Lower leg skin (tissue), 3 donors: ENCODE data around the gene RAD51B.

ENCODE experiments used
- POLR2A ChIP-seq, 2 donors: fragments of 450-650 bp; IDR thresholded peaks; one replicate each; pipeline ENCODE4 v1.6.1; 2016 to 2017; ENCODE audit warnings: antibody characterized with exemption in 2 of 2, mild to moderate bottlenecking in 1 of 2, moderate library complexity in 1 of 2
- TF ChIP-seq, protein P1 (sequence below), 3 donors: fragments of 450-650 bp; IDR thresholded peaks; one replicate each; pipeline ENCODE4 v1.5.1; 2016; ENCODE audit warnings: antibody characterized with exemption in 3 of 3, mild to moderate bottlenecking in 3 of 3, moderate library complexity in 2 of 3

DNA sequence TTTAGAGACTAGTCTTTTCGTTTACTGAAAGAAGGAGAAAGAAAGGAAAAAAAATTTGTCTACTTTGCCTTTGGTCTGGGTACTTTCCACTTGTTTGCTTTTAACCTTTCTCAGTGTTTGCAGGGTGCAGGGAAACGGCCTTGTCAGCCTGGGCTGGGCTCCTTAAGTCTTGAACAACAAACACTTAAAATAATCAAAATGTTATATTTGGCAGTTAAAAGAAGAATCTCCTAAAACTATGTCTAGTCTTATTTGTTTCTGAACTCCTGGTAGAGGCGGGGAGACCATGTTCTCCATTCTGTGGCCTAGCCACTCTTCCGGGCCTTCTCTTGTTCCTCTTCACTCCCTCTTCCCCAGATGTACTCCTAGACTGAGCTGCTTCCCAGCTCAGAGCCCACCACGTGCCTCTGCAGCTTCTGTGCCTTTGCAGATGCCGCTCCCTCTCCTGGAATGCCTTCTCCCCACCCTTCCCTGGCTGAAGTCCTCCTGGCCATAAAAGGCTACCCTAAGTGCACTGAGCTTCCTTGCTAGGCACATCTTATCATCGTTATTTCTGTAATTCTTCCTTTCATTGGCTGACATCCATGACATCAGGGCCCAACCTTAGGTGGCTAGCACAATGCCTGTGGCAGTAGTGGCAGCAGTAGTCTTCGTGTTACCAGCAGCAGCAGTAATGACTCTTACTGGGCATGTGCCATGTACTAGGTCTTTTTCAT lies 540.4 kb downstream of the RAD51B start:
- TF ChIP-seq, protein P1, sequence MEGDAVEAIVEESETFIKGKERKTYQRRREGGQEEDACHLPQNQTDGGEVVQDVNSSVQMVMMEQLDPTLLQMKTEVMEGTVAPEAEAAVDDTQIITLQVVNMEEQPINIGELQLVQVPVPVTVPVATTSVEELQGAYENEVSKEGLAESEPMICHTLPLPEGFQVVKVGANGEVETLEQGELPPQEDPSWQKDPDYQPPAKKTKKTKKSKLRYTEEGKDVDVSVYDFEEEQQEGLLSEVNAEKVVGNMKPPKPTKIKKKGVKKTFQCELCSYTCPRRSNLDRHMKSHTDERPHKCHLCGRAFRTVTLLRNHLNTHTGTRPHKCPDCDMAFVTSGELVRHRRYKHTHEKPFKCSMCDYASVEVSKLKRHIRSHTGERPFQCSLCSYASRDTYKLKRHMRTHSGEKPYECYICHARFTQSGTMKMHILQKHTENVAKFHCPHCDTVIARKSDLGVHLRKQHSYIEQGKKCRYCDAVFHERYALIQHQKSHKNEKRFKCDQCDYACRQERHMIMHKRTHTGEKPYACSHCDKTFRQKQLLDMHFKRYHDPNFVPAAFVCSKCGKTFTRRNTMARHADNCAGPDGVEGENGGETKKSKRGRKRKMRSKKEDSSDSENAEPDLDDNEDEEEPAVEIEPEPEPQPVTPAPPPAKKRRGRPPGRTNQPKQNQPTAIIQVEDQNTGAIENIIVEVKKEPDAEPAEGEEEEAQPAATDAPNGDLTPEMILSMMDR (IDR thresholded peaks at IDR 0.05): no peak
- TF ChIP-seq POLR2A (IDR thresholded peaks at IDR 0.05): no peak
